Measurements from ENCODE around the gene PPOX. TPM values are rescaled to one million over a fixed set of nuclear protein-coding genes. Genes with fewer than 3 reads are reported as not detected.

Gene PPOX
- total RNA-seq, 1 experiment from 2014 or later, result 24.2 TPM

- ATAC-seq (no peak), DNase-seq (ENCODE audit: low read depth, low spot score) (no peak)
- RAD21 ChIA-PET (ENCODE audit: low non-redundant PET in 1 of 2, low total read pairs in 2 of 2, uncharacterized antibody in 2 of 2, unreplicated experiment in 2 of 2), result no interaction called here
Measured at GRCh38 chr1:161182214-161182613, 16.0 kb downstream of the PPOX start.

GRCh38 chr1:161185282-161185682, 19.1 kb downstream of the PPOX start:
- no peaks in the 10 kb centered on the region for H4K20me1 ChIP-seq (ENCODE audit: insufficient read depth)
- no peak overlapping the region for H3K27ac ChIP-seq (ENCODE audit: low read depth, low read length)
- no TSS peak for BruUV-seq (replicated peaks)
- no peak overlapping the region for H3K4me2 ChIP-seq (ENCODE audit: low read length)
- ChIA-PET RAD21 (ENCODE audit: low non-redundant PET in 1 of 2, low total read pairs in 2 of 2, uncharacterized antibody in 2 of 2, unreplicated experiment in 2 of 2) (no interaction called here), CTCF (interaction anchor here (1.2 kb wide), 1 partner anchor 20 kb away, joined by 3 read pairs; no protein-coding TSS in a partner anchor), POLR2A (no interaction called here)
- no peak overlapping the region for H2AFZ ChIP-seq (ENCODE audit: low read depth, low read length, poor library complexity, severe bottlenecking)
- H3K9ac ChIP-seq (ENCODE audit: low read length), result no peak overlapping the region
- H3K4me3 ChIP-seq (replicated peaks in 1 of 2; ENCODE audit: low read depth in 1 of 2, low read length in 2 of 2), result no peak overlapping the region
- no peaks in the 10 kb centered on the region for H3K27me3 ChIP-seq (ENCODE audit: insufficient read depth, low read length)
- peaks cover 12 to 24% of the 10 kb centered on the region in 2 experiments for H3K4me1 ChIP-seq (ENCODE audit: control insufficient read depth in 1 of 2, insufficient read depth in 2 of 2, low read length in 2 of 2)
- no peaks in the 10 kb centered on the region for H3K36me3 ChIP-seq (ENCODE audit: control insufficient read depth in 1 of 2, insufficient read depth in 2 of 2, low read length in 2 of 2)
- intact Hi-C loops (cut with micrococcal nuclease), result no loop called here
- no peaks in the 10 kb centered on the region for H3K79me2 ChIP-seq (ENCODE audit: insufficient read depth, low read length)
- no peak for ATAC-seq
- H3K9me3 ChIP-seq (ENCODE audit: control insufficient read depth in 1 of 2, insufficient read depth in 1 of 2, low read depth in 1 of 2, low read length in 2 of 2), result no peaks in the 10 kb centered on the region
- no peak for DNase-seq (ENCODE audit: low read depth, low spot score)
- H3K9me2 ChIP-seq (ENCODE audit: insufficient read depth), result no peaks in the 10 kb centered on the region
- TF ChIP-seq MAX (IDR thresholded peaks at IDR 0.05) (no peak), EZH2phosphoT487 (IDR thresholded peaks at IDR 0.05; ENCODE audit: borderline replicate concordance) (no peak), SIN3A (IDR thresholded peaks at IDR 0.05; ENCODE audit: low read depth) (no peak), EZH2 (IDR thresholded peaks at IDR 0.05) (no peak), FOSL1 (IDR thresholded peaks at IDR 0.05; ENCODE audit: low read depth) (no peak), ZNF274 (IDR thresholded peaks at IDR 0.05; ENCODE audit: low read depth, low read length) (no peak), ZBTB33 (IDR thresholded peaks at IDR 0.05; ENCODE audit: extremely low read depth, insufficient replicate concordance, low read length) (no peak), RAD21 (IDR thresholded peaks at IDR 0.05; ENCODE audit: low read depth) (no peak), ELF1 (IDR thresholded peaks at IDR 0.05; ENCODE audit: borderline replicate concordance, low read depth) (no peak), TCF7L2 (IDR thresholded peaks at IDR 0.05; ENCODE audit: borderline replicate concordance, extremely low read depth, insufficient read depth, insufficient read length) (no peak), SRF (IDR thresholded peaks at IDR 0.05; ENCODE audit: low read depth) (no peak), CEBPB (IDR thresholded peaks at IDR 0.05; ENCODE audit: low read depth) (no peak), POLR2AphosphoS5 (IDR thresholded peaks at IDR 0.05; ENCODE audit: low read depth, low read length) (no peak), JUND (IDR thresholded peaks at IDR 0.05) (no peak), POLR2A (IDR thresholded peaks at IDR 0.05; ENCODE audit: borderline replicate concordance, extremely low read depth, insufficient read depth, insufficient read length) (no peak), YY1 (IDR thresholded peaks at IDR 0.05; ENCODE audit: extremely low read depth, insufficient replicate concordance, low read depth, low read length) (no peak)

More at GRCh38 chr1:161182214-161182613, 16.0 kb downstream of the PPOX start:
- CTCF ChIA-PET, result interaction anchor here (0.9 to 1.7 kb wide), 2 partner anchors 43 to 199 kb away, joined by 3 to 8 read pairs; no protein-coding TSS in a partner anchor
- H2AFZ ChIP-seq (ENCODE audit: low read depth, low read length, poor library complexity, severe bottlenecking), result no peak overlapping the region
- H3K9me3 ChIP-seq (ENCODE audit: control insufficient read depth in 1 of 2, insufficient read depth in 1 of 2, low read depth in 1 of 2, low read length in 2 of 2), result no peaks in the 10 kb centered on the region
- intact Hi-C loops (cut with micrococcal nuclease), result no loop called here
- H3K27me3 ChIP-seq (ENCODE audit: insufficient read depth, low read length), result no peaks in the 10 kb centered on the region
- no peaks in the 10 kb centered on the region for H3K9me2 ChIP-seq (ENCODE audit: insufficient read depth)
- H3K9ac ChIP-seq (ENCODE audit: low read length), result no peak overlapping the region; the same call in 1 of the 2 replicates
- no peaks in the 10 kb centered on the region for H3K36me3 ChIP-seq (ENCODE audit: control insufficient read depth in 1 of 2, insufficient read depth in 2 of 2, low read length in 2 of 2)
- POLR2A ChIA-PET, result interaction anchor here (2.3 kb wide), 1 partner anchor 16 kb away, joined by 13 read pairs; the partner anchor contains the start of gene PPOX
- no peaks in the 10 kb centered on the region for H4K20me1 ChIP-seq (ENCODE audit: insufficient read depth)
- H3K27ac ChIP-seq (ENCODE audit: low read depth, low read length), result no peak overlapping the region
- H3K4me3 ChIP-seq (replicated peaks in 1 of 2; ENCODE audit: low read depth in 1 of 2, low read length in 2 of 2), result peak overlapping the region in 1 of 2 experiments; percentile 4; a peak in 1 of 4 replicates
- TF ChIP-seq ZNF274 (IDR thresholded peaks at IDR 0.05; ENCODE audit: low read depth, low read length) (no peak), FOSL1 (IDR thresholded peaks at IDR 0.05; ENCODE audit: low read depth) (peak; percentile 14; the same call in 1 of the 2 replicates), ZFX (IDR thresholded peaks at IDR 0.05) (no peak), EZH2phosphoT487 (IDR thresholded peaks at IDR 0.05; ENCODE audit: borderline replicate concordance) (no peak)
- BruUV-seq (replicated peaks), result no TSS peak
- H3K4me1 ChIP-seq (ENCODE audit: control insufficient read depth in 1 of 2, insufficient read depth in 2 of 2, low read length in 2 of 2), result peaks cover 19 to 34% of the 10 kb centered on the region in 2 experiments
- H3K4me2 ChIP-seq (ENCODE audit: low read length), result peak overlapping the region; percentile 45
- no peaks in the 10 kb centered on the region for H3K79me2 ChIP-seq (ENCODE audit: insufficient read depth, low read length)
